ENCODE data around the gene MYO15B. TPM values are rescaled to one million over a fixed set of nuclear protein-coding genes. Genes with fewer than 3 reads are reported as not detected.
A peak's percentile ranks its signal among the peaks of the same experiment; 100 is the strongest.

The MYO15B gene
- total and polyA plus RNA-seq, 2 of the 13 experiments (the other 11 are each of a cell fraction or from before 2014, with no cell fraction given): 2.8 to 8.1 TPM

- TF ChIP-seq GLI4 (CRISPR knock-in tag; IDR thresholded peaks at IDR 0.05; ENCODE audit: borderline replicate concordance): no peak
- TF ChIP-seq ZNF598 (CRISPR knock-in tag; IDR thresholded peaks at IDR 0.05; ENCODE audit: borderline replicate concordance): no peak
- no peak for TF ChIP-seq ZBTB1 (CRISPR knock-in tag; IDR thresholded peaks at IDR 0.05; ENCODE audit: borderline replicate concordance)
- no peak for TF ChIP-seq SNRNP70 (IDR thresholded peaks at IDR 0.05; ENCODE audit: low read depth, low read length)
- no peak for TF ChIP-seq PRDM4 (CRISPR knock-in tag; IDR thresholded peaks at IDR 0.05; ENCODE audit: borderline replicate concordance)
- no peak for TF ChIP-seq SMARCE1 (IDR thresholded peaks at IDR 0.05; ENCODE audit: borderline replicate concordance)
- TF ChIP-seq HES4 (CRISPR knock-in tag; IDR thresholded peaks at IDR 0.05; ENCODE audit: borderline replicate concordance): no peak
- no peak for TF ChIP-seq BCLAF1 (IDR thresholded peaks at IDR 0.05)
- no peak for TF ChIP-seq ZMYM4 (CRISPR knock-in tag; IDR thresholded peaks at IDR 0.05)
- TF ChIP-seq ZNF552 (CRISPR knock-in tag; IDR thresholded peaks at IDR 0.05; ENCODE audit: borderline replicate concordance): no peak
- 0 out of 2 replicates have a peak, but pooled peaks have one; percentile 40 for TF ChIP-seq ZSCAN20 (CRISPR knock-in tag; IDR thresholded peaks at IDR 0.05; ENCODE audit: borderline replicate concordance)
- TF ChIP-seq HOXA9 (CRISPR knock-in tag; IDR thresholded peaks at IDR 0.05; ENCODE audit: borderline replicate concordance): no peak
- TF ChIP-seq POGK (CRISPR knock-in tag; conservative IDR thresholded peaks at IDR 0.05): peak; percentile 73
- TF ChIP-seq ZNF747 (CRISPR knock-in tag; IDR thresholded peaks at IDR 0.05; ENCODE audit: borderline replicate concordance): 0 out of 2 replicates have a peak, but pooled peaks have one; percentile 43
- no peak for TF ChIP-seq ZNF878 (CRISPR knock-in tag; IDR thresholded peaks at IDR 0.05)
- TF ChIP-seq ZUFSP (CRISPR knock-in tag; IDR thresholded peaks at IDR 0.05; ENCODE audit: borderline replicate concordance): no peak
- TF ChIP-seq HBP1 (CRISPR knock-in tag; IDR thresholded peaks at IDR 0.05; ENCODE audit: low read depth): peak; percentile 55; the same call in 1 of the 2 replicates
Observed at GRCh38 chr17:75610103-75610984, 22.7 kb downstream of the MYO15B start (continued).

Measured in HepG2 (cell line).